HG02623 (cell line): ENCODE results near the gene TEAD2.

Experiments used
- ATAC-seq: cut with Tn5 transposase; IDR thresholded peaks from one replicate; pipeline ENCODE4 v1.9.1; 2021; ENCODE audit warnings: moderate library complexity; ENCODE audit not compliant: unreplicated experiment

TEAD2 gene

DNA sequence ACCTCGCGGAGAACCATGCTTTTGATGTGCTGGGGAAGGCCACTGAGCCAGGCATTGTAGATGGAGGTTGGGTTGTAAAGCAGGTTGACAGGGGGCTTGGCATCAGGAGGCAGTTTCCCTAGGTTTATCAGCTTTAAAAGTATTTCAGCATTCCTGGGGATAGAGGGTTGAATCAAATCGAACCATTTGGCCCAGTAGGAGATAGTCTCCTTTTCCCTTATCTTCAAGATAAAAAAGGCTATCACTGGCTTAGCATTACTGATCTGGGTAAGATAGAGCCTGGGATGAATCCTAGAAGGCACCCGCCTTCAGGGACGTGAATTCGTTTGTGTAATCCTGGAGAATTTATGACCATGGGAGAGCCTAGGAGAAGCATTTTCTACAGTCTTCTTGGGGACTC lies 67.8 kb downstream of the TEAD2 start:
- no peak for ATAC-seq
